CD4-positive, alpha-beta T cell treated with Interleukin-4 for 4 hours (primary cell): ENCODE measurements around the gene CSTF1.
A peak's percentile ranks its signal among the peaks of the same experiment; 100 is the strongest.

ENCODE experiments used
- DNase-seq: peaks from one replicate; pipeline ENCODE4 v3.0.0-alpha.2; 2020

CSTF1 gene

DNA sequence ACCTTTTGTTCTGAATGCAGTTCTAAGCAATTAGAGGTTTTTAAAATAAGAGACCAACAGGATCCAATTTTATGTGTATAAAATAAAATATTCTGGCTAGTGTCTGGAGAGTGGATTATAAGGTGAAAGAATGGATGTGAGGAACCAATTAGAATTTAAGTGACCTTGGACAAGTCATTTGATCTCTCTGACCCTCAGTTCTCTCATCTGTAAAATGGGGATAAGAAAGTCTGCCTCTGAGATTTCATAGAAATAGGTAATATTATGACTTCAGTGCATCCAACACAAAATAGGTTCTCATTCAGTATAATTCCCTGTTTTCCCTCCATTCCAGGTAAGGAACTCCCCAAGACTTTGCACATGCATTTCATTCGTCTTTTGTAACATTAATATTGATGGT, 38.5 kb downstream of the CSTF1 start:
- no peak for DNase-seq

DNA sequence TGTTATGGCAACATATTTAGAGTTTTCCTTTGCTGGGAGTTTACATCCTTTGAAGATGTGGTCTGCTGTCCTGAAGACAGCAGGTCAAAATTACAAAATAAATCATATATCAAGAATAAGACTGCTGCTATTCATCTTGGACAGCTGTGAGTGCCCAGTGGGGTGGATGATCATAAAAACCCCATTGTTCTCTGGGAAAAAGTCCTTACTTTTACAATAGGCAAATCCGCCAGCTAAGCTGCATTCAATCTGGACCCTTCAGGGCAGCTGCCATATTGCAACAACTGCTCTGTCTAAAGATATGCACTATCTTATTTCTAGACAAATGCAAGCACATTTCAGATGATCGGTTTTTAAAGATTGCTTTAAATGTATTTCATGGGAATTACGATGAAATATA, 39.0 kb downstream of the CSTF1 start:
- DNase-seq: no peak

DNA sequence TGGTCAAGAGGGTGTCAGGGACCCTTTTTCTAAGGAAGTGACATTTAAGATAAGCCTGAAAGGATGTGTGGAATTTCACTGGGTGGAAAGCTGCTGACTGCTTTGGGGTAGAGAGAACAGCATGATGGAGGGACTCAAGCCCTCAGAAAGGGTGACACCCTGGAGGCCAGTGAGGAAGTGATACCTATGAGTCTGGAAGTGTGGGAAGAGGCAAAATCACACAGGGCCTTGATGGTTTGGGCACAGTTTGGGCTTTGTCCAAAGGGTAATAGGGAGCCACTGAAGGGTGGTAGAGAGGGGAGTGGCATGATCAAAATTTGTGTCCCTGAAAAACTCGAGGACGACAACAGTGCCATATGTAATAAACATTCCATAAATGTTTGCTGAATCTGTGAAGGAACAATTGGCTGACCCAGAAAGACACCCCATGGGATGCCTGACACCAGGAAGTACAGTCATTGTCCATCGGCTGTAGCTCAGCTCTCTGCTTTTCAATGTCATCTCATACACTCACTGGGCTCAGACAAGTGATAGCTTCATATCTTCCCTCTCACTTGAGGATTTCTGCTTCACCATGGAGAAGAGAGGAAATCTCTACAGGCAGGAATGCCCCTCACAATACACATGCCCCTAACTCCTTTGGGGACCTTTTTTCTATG, 40.9 kb downstream of the CSTF1 start:
- DNase-seq: no peak

DNA sequence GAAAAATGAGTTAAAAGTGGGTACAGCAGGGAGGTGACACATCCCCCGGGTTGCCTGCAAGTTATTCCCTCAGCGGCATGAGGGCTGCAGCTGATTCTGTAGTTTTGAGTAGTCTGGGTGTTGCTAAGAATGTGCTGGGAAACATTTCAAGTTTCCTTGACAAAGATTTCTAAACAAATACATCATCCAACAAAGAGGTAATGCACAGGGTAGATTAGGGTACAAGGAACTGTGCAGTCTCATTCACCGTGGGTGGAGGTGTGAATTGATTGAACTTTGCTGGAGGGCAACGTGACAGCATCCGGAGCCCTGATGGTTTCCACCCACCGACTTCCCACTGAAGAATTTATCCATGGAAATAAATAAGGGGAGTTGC, 41.4 kb downstream of the CSTF1 start:
- peak; percentile 38 for DNase-seq

DNA sequence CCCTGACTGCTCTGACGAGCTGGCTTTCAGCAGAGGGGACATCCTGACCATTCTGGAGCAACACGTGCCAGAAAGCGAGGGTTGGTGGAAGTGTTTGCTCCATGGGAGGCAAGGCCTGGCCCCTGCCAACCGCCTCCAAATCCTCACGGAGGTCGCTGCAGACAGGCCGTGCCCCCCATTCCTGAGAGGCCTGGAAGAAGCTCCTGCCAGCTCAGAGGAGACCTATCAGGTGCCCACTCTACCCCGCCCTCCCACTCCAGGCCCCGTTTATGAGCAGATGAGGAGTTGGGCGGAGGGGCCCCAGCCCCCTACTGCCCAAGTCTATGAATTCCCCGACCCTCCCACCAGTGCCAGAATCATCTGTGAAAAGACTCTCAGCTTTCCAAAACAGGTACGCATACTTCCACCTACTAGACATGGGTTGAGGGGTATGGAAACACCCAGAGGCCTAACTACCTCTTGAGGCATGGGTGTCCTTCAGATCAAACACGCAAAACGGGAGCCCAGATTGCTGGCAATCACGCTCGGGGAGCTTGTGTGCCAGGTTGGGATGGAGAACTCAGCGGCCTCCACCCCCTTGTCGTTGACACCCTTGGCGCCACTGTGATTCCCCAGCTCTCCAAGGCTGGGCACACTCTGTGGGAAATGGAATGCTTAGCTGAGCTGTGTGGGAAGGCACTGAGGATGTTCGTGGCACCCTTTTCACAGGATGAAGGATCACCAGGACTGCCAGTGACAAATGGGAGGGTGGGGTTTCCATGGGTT, 44.9 kb downstream of the CSTF1 start:
- DNase-seq: no peak

DNA sequence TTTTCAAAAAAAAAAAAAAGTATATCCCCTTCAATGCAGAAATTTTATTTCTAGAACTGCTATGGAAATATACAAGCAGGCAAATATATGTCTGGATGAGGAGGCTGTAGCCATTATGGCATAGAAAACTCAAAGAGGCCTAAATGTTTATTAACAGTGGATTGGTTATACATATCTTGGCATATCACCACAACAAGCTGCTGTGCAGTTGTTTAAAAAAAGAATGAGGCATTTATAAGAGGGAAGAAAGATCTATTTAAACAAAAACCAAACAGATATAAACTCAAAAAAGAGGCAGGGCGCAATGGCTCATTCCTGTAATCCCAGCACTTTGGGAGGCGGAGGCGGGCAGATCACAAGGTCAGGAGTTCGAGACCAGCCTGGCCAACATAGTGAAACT, 45.8 kb downstream of the CSTF1 start:
- no peak for DNase-seq

DNA sequence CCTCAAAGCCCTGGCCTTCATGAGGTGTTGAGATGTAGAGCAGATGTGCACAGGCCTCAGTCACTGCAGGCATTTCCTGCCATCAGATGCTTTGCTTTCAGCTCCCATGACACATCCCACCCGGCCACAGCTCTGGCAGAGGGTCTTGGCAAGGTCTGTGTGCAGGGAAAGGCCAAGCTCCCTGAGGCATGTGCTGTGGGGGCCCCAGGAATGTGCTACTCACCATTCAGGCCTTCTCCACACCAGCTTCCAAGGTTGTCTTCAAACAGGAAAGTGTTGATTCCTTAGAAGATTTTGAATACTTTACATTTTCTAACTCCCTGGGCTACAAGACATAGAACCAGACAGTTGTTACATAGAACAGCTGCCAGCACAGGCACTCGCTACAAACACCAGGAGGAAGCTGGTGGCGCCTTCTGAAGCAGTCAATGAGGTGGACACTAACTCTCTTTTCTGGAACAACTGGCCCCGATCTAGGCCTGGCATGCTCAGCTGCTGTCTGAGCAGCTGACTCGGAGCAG, 47.4 kb downstream of the CSTF1 start:
- no peak for DNase-seq

DNA sequence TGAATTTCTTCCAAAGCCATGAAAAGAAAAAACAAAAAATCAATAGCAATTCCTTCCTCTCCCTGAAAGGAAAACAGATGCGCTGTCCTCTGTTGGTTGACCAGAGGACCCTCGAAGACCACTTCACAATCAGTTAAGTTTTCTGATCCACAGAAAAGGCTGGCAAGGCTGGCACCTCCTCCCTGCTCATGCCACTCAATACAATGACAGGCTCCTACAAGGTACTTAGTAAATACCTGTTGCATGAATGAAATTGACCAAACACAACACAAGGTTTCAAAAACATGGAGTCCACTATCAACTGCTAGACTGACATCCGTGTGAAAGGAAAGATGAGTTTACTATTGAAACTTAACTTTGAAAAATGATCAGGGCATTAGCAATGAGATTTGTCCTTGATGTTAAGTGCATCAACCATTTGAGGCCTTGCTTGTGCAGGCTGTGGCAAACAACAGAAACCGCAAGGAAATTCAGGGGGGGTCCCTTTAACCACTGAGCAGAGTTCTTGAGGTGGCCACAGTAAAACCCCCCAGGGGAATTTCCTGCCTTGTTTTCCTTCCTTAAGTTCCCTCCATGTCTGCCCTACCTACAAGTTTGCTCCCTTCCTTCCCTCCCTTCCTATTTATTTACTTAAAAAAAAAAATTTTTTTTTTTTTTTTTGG, 48.0 kb downstream of the CSTF1 start:
- DNase-seq: peak; percentile 79

DNA sequence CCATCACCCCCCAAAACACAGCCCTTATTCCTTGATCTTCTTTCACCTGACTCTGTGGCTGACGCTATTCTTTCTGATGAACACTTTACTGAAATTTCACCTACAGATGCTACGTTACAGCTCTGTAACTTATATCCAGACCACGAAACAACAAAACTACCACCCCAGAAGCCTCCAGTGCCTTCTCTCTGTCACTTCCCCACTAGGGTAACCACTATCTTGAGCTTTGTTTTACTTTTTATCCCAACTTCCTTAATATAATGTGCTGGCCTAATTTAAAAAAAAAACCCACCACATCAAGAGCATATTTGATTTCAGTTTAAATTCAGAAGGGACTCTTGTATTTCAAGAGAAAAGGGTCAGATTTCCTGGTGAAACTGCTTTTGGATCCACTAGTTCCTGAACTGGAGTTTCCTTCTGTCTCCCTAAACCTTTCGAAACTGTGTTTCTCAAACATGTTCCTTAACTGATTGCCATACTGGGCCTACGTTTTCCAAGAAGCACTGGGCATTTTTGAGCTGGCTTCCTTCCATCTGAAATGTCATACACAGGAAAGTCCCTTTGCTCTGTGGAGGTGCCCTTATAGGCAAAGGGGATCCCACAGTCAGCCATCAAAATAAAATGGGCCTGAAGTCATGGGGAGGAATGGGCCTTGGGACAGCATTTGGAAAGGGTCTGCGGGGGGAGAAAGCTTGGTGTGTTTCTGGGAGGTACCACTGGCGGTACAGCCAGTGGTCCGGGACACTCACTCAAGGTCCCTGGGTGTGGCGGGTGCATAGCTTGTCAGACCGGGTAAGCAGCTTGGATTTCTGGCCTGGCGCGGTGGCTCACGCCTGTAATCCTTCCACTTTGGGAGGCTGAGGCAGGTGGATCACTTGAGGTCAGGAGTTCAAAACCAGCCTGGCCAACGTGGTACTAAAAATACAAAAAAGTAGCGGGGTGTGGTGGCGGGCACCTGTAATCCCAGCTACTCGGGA, 50.2 kb downstream of the CSTF1 start:
- DNase-seq: no peak

DNA sequence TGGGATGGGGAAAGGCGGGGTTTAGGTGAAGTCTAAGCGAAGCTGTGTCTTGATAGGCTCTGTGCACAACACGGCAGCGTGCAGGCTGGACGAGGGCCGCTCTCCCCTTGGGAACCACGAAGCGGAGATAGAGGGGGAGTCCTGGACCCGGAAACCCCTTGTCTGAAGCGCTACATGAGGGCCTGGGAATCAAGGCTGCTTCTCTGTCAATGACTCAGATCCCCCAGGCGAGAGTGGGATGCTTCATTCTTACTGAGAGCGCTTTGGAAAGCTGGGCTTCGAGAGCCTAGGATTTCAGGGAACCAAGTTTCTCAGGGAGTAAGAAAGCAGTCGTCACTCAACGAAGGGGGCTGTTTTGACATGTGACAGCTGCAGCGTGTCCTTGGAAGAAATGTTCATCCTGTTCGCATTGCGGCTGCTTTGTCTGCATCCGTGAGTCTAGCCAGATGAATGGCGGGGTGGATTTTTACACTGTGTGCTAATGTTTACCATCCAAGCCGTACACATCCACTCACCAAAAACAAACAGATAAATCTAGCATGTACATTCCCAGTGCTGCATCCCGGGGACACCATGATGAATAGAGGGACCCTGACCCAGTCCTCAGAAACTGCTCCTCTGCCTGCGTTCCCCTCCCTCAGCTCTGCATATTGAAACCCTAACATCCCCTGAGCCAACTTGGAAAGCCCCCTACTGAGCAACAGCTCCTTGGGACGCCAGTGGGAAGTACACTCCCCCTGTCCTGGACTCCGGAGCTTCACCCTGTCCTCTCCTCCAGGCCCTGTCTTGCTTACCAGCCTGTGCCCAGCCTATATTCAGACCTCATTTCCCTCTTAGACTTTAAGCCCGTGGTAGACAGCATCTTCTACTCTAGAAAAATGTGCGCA, 51.5 kb downstream of the CSTF1 start:
- no peak for DNase-seq

DNA sequence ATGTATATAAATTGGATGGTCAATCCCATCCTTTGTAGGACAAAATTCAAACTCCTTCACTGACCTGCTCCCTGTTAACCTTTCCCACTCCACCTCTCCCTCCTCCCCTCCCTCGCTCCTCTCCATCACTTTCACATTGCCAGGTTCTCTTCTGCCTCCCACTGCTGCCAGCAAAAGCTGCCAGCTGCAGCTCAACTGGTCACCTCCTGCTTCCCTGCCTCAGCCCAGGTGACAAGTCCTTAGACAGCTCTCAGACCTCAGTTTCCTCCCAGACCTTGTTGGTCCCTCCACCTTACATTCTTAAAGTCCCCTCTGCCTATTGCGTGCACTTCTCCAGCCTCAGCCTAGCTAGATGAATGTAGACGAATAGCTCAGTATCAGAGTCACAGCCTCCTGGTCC, 52.7 kb downstream of the CSTF1 start:
- DNase-seq: no peak

DNA sequence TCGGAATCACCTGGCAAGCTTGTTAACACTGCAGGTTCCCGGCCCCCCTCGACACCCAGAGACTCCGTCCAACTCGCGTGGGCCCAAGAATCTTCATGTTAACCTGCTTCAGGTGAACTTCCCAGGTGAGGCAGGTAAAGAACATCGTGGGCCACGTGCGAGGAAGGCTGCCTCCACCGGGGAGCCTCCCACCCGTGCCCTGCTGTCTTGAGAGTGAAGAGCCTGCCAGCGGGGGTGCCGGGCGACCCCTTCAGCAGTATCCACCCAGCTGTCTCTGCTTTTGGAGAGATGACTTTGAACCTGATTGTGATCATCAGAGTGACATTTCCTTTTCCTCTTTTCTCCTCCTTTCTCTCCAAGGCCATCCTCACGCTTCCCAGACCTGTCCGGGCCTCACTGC, 53.1 kb downstream of the CSTF1 start:
- no peak for DNase-seq

DNA sequence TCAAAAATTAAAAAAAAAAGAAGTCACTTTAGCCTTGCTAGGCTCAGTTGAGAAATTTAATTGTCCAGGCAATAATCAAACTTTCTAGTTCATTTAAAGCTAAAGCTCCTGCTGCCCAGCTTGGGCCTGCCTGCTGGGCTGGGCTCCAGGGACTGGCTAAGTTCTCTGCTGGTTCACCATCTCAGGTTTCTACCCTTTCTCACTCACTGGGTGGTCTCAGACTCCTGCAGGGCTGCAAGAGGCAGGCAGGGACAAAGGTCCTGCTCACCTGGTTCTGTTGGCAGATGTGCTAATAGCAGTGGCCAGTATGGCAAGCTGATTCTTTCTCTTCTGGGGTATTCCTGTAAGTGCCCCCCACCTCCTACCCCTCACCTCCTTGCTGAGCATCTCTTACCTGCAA, 54.8 kb downstream of the CSTF1 start:
- DNase-seq: no peak

DNA sequence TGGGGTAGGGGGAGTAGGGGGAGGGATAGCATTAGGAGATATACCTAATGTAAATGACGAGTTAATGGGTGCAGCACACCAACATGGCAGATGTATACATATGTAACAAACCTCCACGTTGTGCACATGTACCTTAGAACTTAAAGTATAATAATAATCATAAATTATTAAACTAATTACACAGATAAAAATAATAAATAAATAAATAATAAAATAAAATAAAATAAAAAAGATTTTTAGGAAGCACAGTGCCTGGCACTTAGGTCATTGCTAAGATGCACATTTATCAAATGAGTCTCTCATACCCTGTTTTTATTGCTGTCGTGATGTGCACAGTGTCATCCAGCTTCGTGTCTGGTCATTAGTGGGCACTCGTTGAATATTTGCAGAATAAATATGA, 57.0 kb downstream of the CSTF1 start:
- no peak for DNase-seq

DNA sequence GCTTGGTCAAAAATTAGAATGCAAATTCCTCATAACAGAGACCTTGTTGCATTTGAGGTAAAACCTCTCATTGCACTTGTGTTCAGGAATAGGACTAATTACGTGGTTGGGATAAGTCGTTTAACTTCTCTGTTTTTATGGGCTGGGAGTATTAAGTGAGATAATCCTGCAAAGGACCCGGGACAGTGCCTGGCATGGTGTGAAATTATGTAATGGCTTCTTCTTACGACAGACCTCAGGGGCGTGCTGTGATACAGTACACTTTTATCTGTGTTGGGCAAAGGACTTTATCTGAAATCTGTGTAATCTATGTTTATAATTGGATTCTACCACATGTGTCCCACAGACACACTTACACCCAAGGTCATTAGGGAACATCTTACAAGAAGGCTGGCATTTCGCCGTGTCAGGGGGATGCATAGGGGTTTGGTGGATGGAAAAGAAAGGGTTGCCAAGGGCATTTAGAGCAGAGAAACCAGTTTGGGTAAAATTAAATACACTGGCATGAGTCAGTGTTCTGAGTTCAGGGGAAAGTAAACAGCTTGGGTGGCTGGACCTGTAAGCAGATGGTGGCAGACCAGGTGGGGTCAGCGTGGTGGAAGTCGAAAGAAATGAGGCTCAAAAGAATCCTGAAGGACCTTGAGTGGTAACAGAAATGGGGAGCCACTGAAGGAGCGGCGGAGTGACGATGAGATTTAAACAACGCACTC, 58.8 kb downstream of the CSTF1 start:
- DNase-seq: no peak

DNA sequence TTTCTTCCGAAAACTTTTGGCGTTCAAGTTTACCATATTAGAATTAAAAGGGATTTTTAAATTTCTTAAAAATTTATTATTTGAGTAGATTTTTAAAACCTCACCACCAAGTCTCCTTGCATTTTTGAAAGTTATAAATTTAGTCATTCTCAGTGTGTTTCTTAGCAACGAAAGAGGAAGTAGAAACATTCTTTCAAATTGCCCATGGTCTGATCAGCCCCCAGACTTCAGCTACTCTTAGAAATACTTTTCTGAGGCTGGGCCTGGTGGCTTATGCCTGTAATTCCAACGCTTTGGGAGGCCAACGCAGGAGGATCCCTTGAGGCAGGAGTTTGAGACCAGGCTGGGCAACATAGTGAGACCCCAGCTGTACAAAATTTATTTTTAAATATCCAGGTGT, 60.9 kb downstream of the CSTF1 start:
- DNase-seq: no peak

DNA sequence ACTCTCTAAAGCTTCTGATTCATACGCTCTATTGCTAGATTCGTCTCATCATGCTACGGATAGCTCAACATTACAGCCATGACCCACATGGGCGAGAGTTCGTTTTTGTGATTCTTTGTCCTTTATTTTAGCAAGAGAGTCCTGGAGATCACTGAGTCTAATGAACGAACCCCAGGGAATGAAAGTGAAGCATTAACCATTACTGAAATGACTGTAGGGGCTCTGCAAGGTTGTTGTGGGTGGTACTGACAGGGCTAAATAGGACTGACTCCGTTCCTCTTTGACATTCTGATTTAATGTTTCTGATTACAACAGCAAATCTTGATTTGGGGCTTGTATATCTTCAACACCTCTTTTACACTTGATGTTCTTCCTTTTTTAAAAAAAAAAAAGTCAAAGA, 62.3 kb downstream of the CSTF1 start:
- DNase-seq: no peak
